Esophagus (tissue), 2 donors: ENCODE data around the gene HSBP1. TPM values are rescaled to one million over a fixed set of nuclear protein-coding genes. Genes with fewer than 3 reads are reported as not detected.

Source experiments
- H3K27ac ChIP-seq, 2 donors: one replicate each; pipeline ENCODE4 v1.5.1; 2013; ENCODE audit warnings: low read depth in 2 of 2, mild to moderate bottlenecking in 2 of 2, inconsistent platforms in 1 of 2, low read length in 1 of 2, moderate library complexity in 1 of 2
- H3K27me3 ChIP-seq, 2 donors: one replicate each; pipeline ENCODE4 v1.6.1; 2013; ENCODE audit warnings: low read length in 2 of 2, control low read depth in 1 of 2, mild to moderate bottlenecking in 1 of 2; ENCODE audit not compliant: insufficient read depth in 2 of 2, control insufficient read depth in 1 of 2
- H3K36me3 ChIP-seq, 2 donors: one replicate each; pipeline ENCODE4 v1.6.1; 2013; ENCODE audit warnings: low read length in 1 of 2; ENCODE audit not compliant: control insufficient read depth in 2 of 2, insufficient read depth in 2 of 2
- H3K4me1 ChIP-seq, 2 donors: one replicate each; pipeline ENCODE4 v1.6.1; 2013; ENCODE audit warnings: low read length in 1 of 2; ENCODE audit not compliant: control insufficient read depth in 2 of 2, insufficient read depth in 2 of 2
- H3K4me3 ChIP-seq, 2 donors: one replicate each; pipeline ENCODE4 v1.5.1; 2013; ENCODE audit warnings: low read length in 2 of 2, mild to moderate bottlenecking in 2 of 2, low read depth in 1 of 2, moderate library complexity in 1 of 2
- H3K9me3 ChIP-seq, 2 donors: one replicate each; pipeline ENCODE4 v1.6.1; 2013; ENCODE audit warnings: mild to moderate bottlenecking in 2 of 2, low read depth in 1 of 2, low read length in 1 of 2, moderate library complexity in 1 of 2; ENCODE audit not compliant: control insufficient read depth in 2 of 2, insufficient read depth in 1 of 2
- WGBS, 2 donors: extraction: QIAGEN DNeasy Blood & Tissue Kit; methylation state at CpG; one replicate each; pipeline ENCODE4 v1.1.7; 2013; 5-methylcytosine and 5-hydroxymethylcytosine counted together
- polyA plus RNA-seq, 2 donors: library from polyadenylated mRNA; stranded (reverse); fragments of 200-250 nt; gene quantifications; one replicate each; pipeline ENCODE4 v1.2.3, GENCODE V29; 2013
- donor health status: healthy with polysubstance abuse.
- donor health status: Bipolar disorder and iron deficiency.

The HSBP1 gene
- polyA plus RNA-seq, 2 donors, result 46.2 to 80.6 TPM

GRCh38 chr16:83833921-83834320 is 26.1 kb downstream of the HSBP1 start:
- no peaks in the 10 kb centered on the region for H3K36me3 ChIP-seq
- H3K4me3 ChIP-seq, result no peak overlapping the region
- H3K4me1 ChIP-seq, result no peaks in the 10 kb centered on the region
- WGBS, 2 donors, result 94 to 97% methylated on average over 2 of the region's 2 CpGs
- H3K27me3 ChIP-seq, result no peaks in the 10 kb centered on the region
- no peaks in the 10 kb centered on the region for H3K9me3 ChIP-seq
- H3K27ac ChIP-seq, result no peak overlapping the region

- no peaks in the 10 kb centered on the region for H3K4me1 ChIP-seq
- H3K9me3 ChIP-seq, result no peaks in the 10 kb centered on the region
- H3K27me3 ChIP-seq, result no peaks in the 10 kb centered on the region
- 69 to 73% methylated on average over 10 of the region's 10 CpGs for WGBS, 2 donors
- no peak overlapping the region for H3K4me3 ChIP-seq
- H3K27ac ChIP-seq, result no peak overlapping the region
- H3K36me3 ChIP-seq, result no peaks in the 10 kb centered on the region
Observed at GRCh38 chr16:83835586-83836566, 28.1 kb downstream of the HSBP1 start.

GRCh38 chr16:83837566-83837965 is 29.8 kb downstream of the HSBP1 start:
- Histone ChIP-seq H3K27me3 (no peaks in the 10 kb centered on the region), H3K4me1 (no peaks in the 10 kb centered on the region), H3K27ac (no peak overlapping the region), H3K36me3 (no peaks in the 10 kb centered on the region), H3K9me3 (no peaks in the 10 kb centered on the region), H3K4me3 (no peak overlapping the region)
- WGBS, 2 donors, result 88 to 94% methylated on average over 4 of the region's 4 CpGs

- no peaks in the 10 kb centered on the region for H3K9me3 ChIP-seq
- 75 to 78% methylated on average over 4 of the region's 4 CpGs for WGBS, 2 donors
- no peaks in the 10 kb centered on the region for H3K4me1 ChIP-seq
- H3K27ac ChIP-seq, result no peak overlapping the region
- no peaks in the 10 kb centered on the region for H3K27me3 ChIP-seq
- no peak overlapping the region for H3K4me3 ChIP-seq
- H3K36me3 ChIP-seq, result no peaks in the 10 kb centered on the region
Observed at GRCh38 chr16:83838151-83838550, 30.4 kb downstream of the HSBP1 start.

GRCh38 chr16:83839561-83839960 is 31.8 kb downstream of the HSBP1 start:
- no peak overlapping the region for H3K27ac ChIP-seq
- no peaks in the 10 kb centered on the region for H3K4me1 ChIP-seq
- H3K9me3 ChIP-seq, result no peaks in the 10 kb centered on the region
- WGBS, 2 donors, result 57 to 67% methylated on average over 3 of the region's 3 CpGs
- no peak overlapping the region for H3K4me3 ChIP-seq
- H3K27me3 ChIP-seq, result no peaks in the 10 kb centered on the region
- no peaks in the 10 kb centered on the region for H3K36me3 ChIP-seq

- no peaks in the 10 kb centered on the region for H3K9me3 ChIP-seq
- H3K4me1 ChIP-seq, result no peaks in the 10 kb centered on the region
- H3K36me3 ChIP-seq, result no peaks in the 10 kb centered on the region
- no peaks in the 10 kb centered on the region for H3K27me3 ChIP-seq
- WGBS, 2 donors, result 72 to 82% methylated on average over 4 of the region's 4 CpGs
- no peak overlapping the region for H3K27ac ChIP-seq
- no peak overlapping the region for H3K4me3 ChIP-seq
Observed at GRCh38 chr16:83840060-83840617, 32.4 kb downstream of the HSBP1 start.

- Histone ChIP-seq H3K9me3 (no peaks in the 10 kb centered on the region), H3K27me3 (no peaks in the 10 kb centered on the region), H3K27ac (no peak overlapping the region), H3K36me3 (no peaks in the 10 kb centered on the region), H3K4me1 (no peaks in the 10 kb centered on the region), H3K4me3 (no peak overlapping the region)
- WGBS, 2 donors, result 73 to 74% methylated on average over 7 of the region's 7 CpGs
Observed at GRCh38 chr16:83842291-83842690, 34.5 kb downstream of the HSBP1 start.

- Histone ChIP-seq H3K36me3 (no peaks in the 10 kb centered on the region), H3K27ac (no peak overlapping the region), H3K4me1 (no peaks in the 10 kb centered on the region), H3K4me3 (no peak overlapping the region), H3K9me3 (no peaks in the 10 kb centered on the region), H3K27me3 (no peaks in the 10 kb centered on the region)
- 53 to 60% methylated on average over 9 of the region's 9 CpGs for WGBS, 2 donors
Observed at GRCh38 chr16:83842756-83843507, 35.2 kb downstream of the HSBP1 start.

- H3K27me3 ChIP-seq, result no peaks in the 10 kb centered on the region
Observed at GRCh38 chr16:83843657-83844056, 35.9 kb downstream of the HSBP1 start.

More at GRCh38 chr16:83843657-83844056, 35.9 kb downstream of the HSBP1 start:
- Histone ChIP-seq H3K27ac (no peak overlapping the region), H3K4me1 (no peaks in the 10 kb centered on the region), H3K36me3 (no peaks in the 10 kb centered on the region), H3K9me3 (no peaks in the 10 kb centered on the region), H3K4me3 (no peak overlapping the region)
- 66 to 73% methylated on average over 10 of the region's 10 CpGs for WGBS, 2 donors
